ENCODE measurements around the gene S100A9. TPM values are rescaled to one million over a fixed set of nuclear protein-coding genes. Genes with fewer than 3 reads are reported as not detected.
"Not testable (repeated sequence)": the region's sequence is repeated elsewhere in the genome, so short reads cannot be mapped to it uniquely, and the experiment has no call there.

The S100A9 gene
- total RNA-seq, 2 experiments from 2014 or later, result 35.3 to 43.6 TPM

- POLR2A ChIA-PET, result no interaction called here
- no peak for TF ChIP-seq CTCF (IDR thresholded peaks at IDR 0.05)
- peaks cover 22% of the 10 kb centered on the region for H3K27me3 Mint-ChIP-seq
- peaks cover 4 to 13% of the 10 kb centered on the region in 2 experiments for H3K27me3 ChIP-seq (ENCODE audit: control insufficient read depth in 1 of 2, insufficient read depth in 2 of 2, low read length in 2 of 2)
- DNase-seq, result no peak
- H3K4me1 ChIP-seq (ENCODE audit: insufficient read depth, low read length), result no peaks in the 10 kb centered on the region
- peaks cover 2% of the 10 kb centered on the region for H3K9me3 Mint-ChIP-seq
- no peak overlapping the region for H3K27ac Mint-ChIP-seq
- H3K4me3 Mint-ChIP-seq, result no peak overlapping the region
- H3K4me3 ChIP-seq (ENCODE audit: low read length), result no peak overlapping the region
- H3K27ac ChIP-seq (ENCODE audit: low read depth in 1 of 2, low read length in 2 of 2), result no peak overlapping the region
- no peaks in the 10 kb centered on the region for H3K36me3 Mint-ChIP-seq (ENCODE audit: low read depth)
- no peak for ATAC-seq (ENCODE audit: poor library complexity)
- intact Hi-C loops (cut with DNase I, micrococcal nuclease), result no loop called here
- no peaks in the 10 kb centered on the region for H3K4me1 Mint-ChIP-seq (ENCODE audit: low read depth)
- H3K36me3 ChIP-seq (ENCODE audit: insufficient read depth, low read length), result no peaks in the 10 kb centered on the region
- H3K9me3 ChIP-seq (ENCODE audit: control insufficient read depth in 1 of 2, insufficient read depth in 1 of 2, low read length in 2 of 2), result peaks cover 0 to 3% of the 10 kb centered on the region in 2 experiments
- CTCF ChIA-PET, result no interaction called here
Measured at GRCh38 chr1:153310526-153310925, 47.1 kb upstream of the S100A9 start.

DNA sequence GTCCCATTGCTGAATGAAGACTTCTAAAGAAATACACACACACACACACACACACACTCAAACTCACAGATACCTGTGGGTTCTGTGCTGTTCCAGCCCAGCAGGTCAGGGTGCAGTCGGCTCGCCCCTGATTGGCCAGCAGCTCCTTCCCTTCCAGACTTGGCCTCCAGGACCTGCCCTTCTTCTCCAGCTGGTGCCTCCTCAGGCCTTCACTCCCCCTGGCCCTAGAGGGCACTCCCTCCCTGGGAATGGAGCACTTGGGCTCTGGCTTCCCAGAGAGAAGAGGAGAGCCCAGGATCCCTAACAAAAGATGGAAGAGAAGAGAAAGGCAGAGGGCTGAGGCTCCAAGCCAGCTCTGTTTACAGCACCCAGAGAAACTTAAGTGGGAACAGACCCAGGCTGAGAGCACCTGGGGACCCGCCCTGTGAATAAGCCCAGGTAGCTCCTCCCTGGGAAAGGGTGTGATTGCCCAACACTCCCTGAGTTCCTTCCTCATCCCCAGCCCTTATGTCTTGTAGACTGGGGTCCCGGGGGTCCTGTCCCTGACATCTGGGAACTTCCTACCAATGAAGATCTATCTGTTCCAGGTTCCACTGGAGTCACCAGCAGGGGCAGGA, 45.0 kb upstream of the S100A9 start, which contains the start of gene PGLYRP3:
TSS of gene PGLYRP3 (minus strand) at position 383 of the 617 bp plus-strand sequence. CDS start 2,287 bp downstream, outside the sequence.
- no peaks in the 10 kb centered on the region for H3K36me3 Mint-ChIP-seq (ENCODE audit: low read depth)
- CTCF ChIA-PET, result no interaction called here
- intact Hi-C loops (cut with DNase I, micrococcal nuclease), result no loop called here
- peaks cover 4% of the 10 kb centered on the region in 2 experiments for H3K27me3 ChIP-seq (ENCODE audit: control insufficient read depth in 1 of 2, insufficient read depth in 2 of 2, low read length in 2 of 2)
- no peaks in the 10 kb centered on the region for H3K36me3 ChIP-seq (ENCODE audit: insufficient read depth, low read length)
- no peak for TF ChIP-seq CTCF (IDR thresholded peaks at IDR 0.05)
- no peak within 1 kb of the TSS for H3K4me3 Mint-ChIP-seq
- no peaks in the 10 kb centered on the region for H3K4me1 ChIP-seq (ENCODE audit: insufficient read depth, low read length)
- no peaks in the 10 kb centered on the region for H3K4me1 Mint-ChIP-seq (ENCODE audit: low read depth)
- H3K9me3 ChIP-seq (ENCODE audit: control insufficient read depth in 1 of 2, insufficient read depth in 1 of 2, low read length in 2 of 2), result no peaks in the 10 kb centered on the region
- POLR2A ChIA-PET, result no interaction called here
- peaks cover 2% of the 10 kb centered on the region for H3K9me3 Mint-ChIP-seq
- H3K27me3 Mint-ChIP-seq, result peaks cover 35% of the 10 kb centered on the region
- DNase-seq (no peak), ATAC-seq (ENCODE audit: poor library complexity) (no peak)
- H3K4me3 ChIP-seq (ENCODE audit: low read length), result no peak within 1 kb of the TSS
- H3K27ac Mint-ChIP-seq, result no peak within 1 kb of the TSS
- no peak within 1 kb of the TSS for H3K27ac ChIP-seq (ENCODE audit: low read depth in 1 of 2, low read length in 2 of 2)

GRCh38 chr1:153313288-153313687, 44.4 kb upstream of the S100A9 start:
- Mint-ChIP-seq H3K36me3 (ENCODE audit: low read depth) (no peaks in the 10 kb centered on the region), H3K9me3 (peaks cover 2% of the 10 kb centered on the region)

GRCh38 chr1:153314388-153314787, 43.3 kb upstream of the S100A9 start:
- H3K9me3 Mint-ChIP-seq; H3K4me3 Mint-ChIP-seq; POLR2A ChIA-PET; H3K36me3 ChIP-seq (ENCODE audit: insufficient read depth, low read length); DNase-seq; H3K36me3 Mint-ChIP-seq (ENCODE audit: low read depth); H3K4me3 ChIP-seq (ENCODE audit: low read length); H3K27ac Mint-ChIP-seq; H3K4me1 ChIP-seq (ENCODE audit: insufficient read depth, low read length); H3K27ac ChIP-seq (ENCODE audit: low read depth in 1 of 2, low read length in 2 of 2); ATAC-seq (ENCODE audit: poor library complexity); H3K9me3 ChIP-seq (ENCODE audit: control insufficient read depth in 1 of 2, insufficient read depth in 1 of 2, low read length in 2 of 2); H3K27me3 ChIP-seq (ENCODE audit: control insufficient read depth in 1 of 2, insufficient read depth in 2 of 2, low read length in 2 of 2); intact Hi-C loops (cut with DNase I, micrococcal nuclease); H3K4me1 Mint-ChIP-seq (ENCODE audit: low read depth); CTCF ChIA-PET: not testable (repeated sequence)
- peaks cover 41% of the 10 kb centered on the region for H3K27me3 Mint-ChIP-seq

More at GRCh38 chr1:153313288-153313687, 44.4 kb upstream of the S100A9 start:
- POLR2A ChIA-PET, result no interaction called here
- DNase-seq, result no peak
- intact Hi-C loops (cut with DNase I, micrococcal nuclease), result no loop called here
- H3K27ac Mint-ChIP-seq, result no peak overlapping the region
- H3K27me3 ChIP-seq (ENCODE audit: control insufficient read depth in 1 of 2, insufficient read depth in 2 of 2, low read length in 2 of 2), result peaks cover 4% of the 10 kb centered on the region in 2 experiments
- no peak overlapping the region for H3K4me3 ChIP-seq (ENCODE audit: low read length)
- CTCF ChIA-PET, result no interaction called here
- H3K4me1 ChIP-seq (ENCODE audit: insufficient read depth, low read length), result no peaks in the 10 kb centered on the region
- no peaks in the 10 kb centered on the region for H3K4me1 Mint-ChIP-seq (ENCODE audit: low read depth)
- no peak for ATAC-seq (ENCODE audit: poor library complexity)
- H3K9me3 ChIP-seq (ENCODE audit: control insufficient read depth in 1 of 2, insufficient read depth in 1 of 2, low read length in 2 of 2), result no peaks in the 10 kb centered on the region
- peaks cover 40% of the 10 kb centered on the region for H3K27me3 Mint-ChIP-seq
- H3K4me3 Mint-ChIP-seq, result no peak overlapping the region
- H3K27ac ChIP-seq (ENCODE audit: low read depth in 1 of 2, low read length in 2 of 2), result no peak overlapping the region
- H3K36me3 ChIP-seq (ENCODE audit: insufficient read depth, low read length), result no peaks in the 10 kb centered on the region
- no peak for TF ChIP-seq CTCF (IDR thresholded peaks at IDR 0.05)

GRCh38 chr1:153316013-153316412, 41.6 kb upstream of the S100A9 start:
- H3K4me1 ChIP-seq (ENCODE audit: insufficient read depth, low read length); H3K27me3 ChIP-seq (ENCODE audit: control insufficient read depth in 1 of 2, insufficient read depth in 2 of 2, low read length in 2 of 2); H3K9me3 ChIP-seq (ENCODE audit: control insufficient read depth in 1 of 2, insufficient read depth in 1 of 2, low read length in 2 of 2); H3K36me3 ChIP-seq (ENCODE audit: insufficient read depth, low read length); intact Hi-C loops (cut with DNase I, micrococcal nuclease); H3K9me3 Mint-ChIP-seq; H3K4me3 Mint-ChIP-seq; H3K27ac ChIP-seq (ENCODE audit: low read depth in 1 of 2, low read length in 2 of 2); DNase-seq; ATAC-seq (ENCODE audit: poor library complexity); CTCF ChIA-PET; H3K27ac Mint-ChIP-seq; H3K4me3 ChIP-seq (ENCODE audit: low read length); H3K36me3 Mint-ChIP-seq (ENCODE audit: low read depth); H3K4me1 Mint-ChIP-seq (ENCODE audit: low read depth); POLR2A ChIA-PET: not testable (repeated sequence)
- peaks cover 46% of the 10 kb centered on the region for H3K27me3 Mint-ChIP-seq
